Testis (tissue), 2 donors: ENCODE measurements around the gene GPHN.

Experiments
- CTCF ChIP-seq, 3 experiments: fragments of 450-650 bp in 2 of 3; fragments of 200-600 bp in 1 of 3; sonication (generic) in 1 of 3; IDR thresholded peaks; one replicate each; pipeline ENCODE4 v1.5.1; 2016 to 2019; ENCODE audit warnings: antibody characterized with exemption in 3 of 3, mild to moderate bottlenecking in 2 of 3, moderate library complexity in 1 of 3
- POLR2A ChIP-seq: fragments of 450-650 bp; IDR thresholded peaks from one replicate; pipeline ENCODE4 v1.6.1; 2017; ENCODE audit warnings: antibody characterized with exemption, mild to moderate bottlenecking, moderate library complexity

- no peak for TF ChIP-seq POLR2A
- no peak for TF ChIP-seq CTCF (IDR thresholded peaks at IDR 0.05)
Observed at GRCh38 chr14:66496911-66497310, 11.0 kb upstream of the GPHN start.
